ENCODE results near the gene C15orf61. TPM values are rescaled to one million over a fixed set of nuclear protein-coding genes. Genes with fewer than 3 reads are reported as not detected.

Gene C15orf61
- total and polyA plus RNA-seq, 2 of the 13 experiments (the other 11 are each of a cell fraction or from before 2014, with no cell fraction given) = 2.1 to 6.6 TPM

DNA sequence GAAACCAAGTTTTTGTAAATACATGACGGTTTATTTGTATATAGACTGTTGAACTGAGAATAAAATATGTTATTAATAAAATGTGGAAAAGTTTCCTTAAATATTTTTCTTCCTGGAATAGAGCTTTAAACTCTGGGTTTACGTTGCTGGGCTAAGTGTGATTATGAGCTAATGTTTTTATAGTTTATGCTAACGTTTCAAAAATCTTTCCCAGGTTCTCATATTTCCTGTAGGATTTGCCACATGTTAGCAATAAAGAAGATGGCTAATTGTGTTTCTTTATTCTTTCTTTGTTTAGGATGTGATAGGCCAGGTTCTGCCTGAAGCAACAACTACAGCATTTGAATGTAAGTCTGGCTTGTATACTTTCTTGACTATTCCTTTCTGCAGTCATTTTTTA, 28.8 kb downstream of the C15orf61 start (continued):
- TF ChIP-seq, protein P1, sequence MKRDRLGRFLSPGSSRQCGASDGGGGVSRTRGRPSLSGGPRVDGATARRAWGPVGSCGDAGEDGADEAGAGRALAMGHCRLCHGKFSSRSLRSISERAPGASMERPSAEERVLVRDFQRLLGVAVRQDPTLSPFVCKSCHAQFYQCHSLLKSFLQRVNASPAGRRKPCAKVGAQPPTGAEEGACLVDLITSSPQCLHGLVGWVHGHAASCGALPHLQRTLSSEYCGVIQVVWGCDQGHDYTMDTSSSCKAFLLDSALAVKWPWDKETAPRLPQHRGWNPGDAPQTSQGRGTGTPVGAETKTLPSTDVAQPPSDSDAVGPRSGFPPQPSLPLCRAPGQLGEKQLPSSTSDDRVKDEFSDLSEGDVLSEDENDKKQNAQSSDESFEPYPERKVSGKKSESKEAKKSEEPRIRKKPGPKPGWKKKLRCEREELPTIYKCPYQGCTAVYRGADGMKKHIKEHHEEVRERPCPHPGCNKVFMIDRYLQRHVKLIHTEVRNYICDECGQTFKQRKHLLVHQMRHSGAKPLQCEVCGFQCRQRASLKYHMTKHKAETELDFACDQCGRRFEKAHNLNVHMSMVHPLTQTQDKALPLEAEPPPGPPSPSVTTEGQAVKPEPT (CRISPR knock-in tag; IDR thresholded peaks at IDR 0.05; ENCODE audit: low read depth) = no peak
- TF ChIP-seq ZNF501 (CRISPR knock-in tag; IDR thresholded peaks at IDR 0.05) (no peak), ZNF460 (CRISPR knock-in tag; IDR thresholded peaks at IDR 0.05; ENCODE audit: borderline replicate concordance) (no peak), NCOR1 (IDR thresholded peaks at IDR 0.05; ENCODE audit: borderline replicate concordance, low read length) (no peak), MED8 (CRISPR knock-in tag; IDR thresholded peaks at IDR 0.05; ENCODE audit: insufficient replicate concordance) (no peak)
- TF ChIP-seq, protein P2, sequence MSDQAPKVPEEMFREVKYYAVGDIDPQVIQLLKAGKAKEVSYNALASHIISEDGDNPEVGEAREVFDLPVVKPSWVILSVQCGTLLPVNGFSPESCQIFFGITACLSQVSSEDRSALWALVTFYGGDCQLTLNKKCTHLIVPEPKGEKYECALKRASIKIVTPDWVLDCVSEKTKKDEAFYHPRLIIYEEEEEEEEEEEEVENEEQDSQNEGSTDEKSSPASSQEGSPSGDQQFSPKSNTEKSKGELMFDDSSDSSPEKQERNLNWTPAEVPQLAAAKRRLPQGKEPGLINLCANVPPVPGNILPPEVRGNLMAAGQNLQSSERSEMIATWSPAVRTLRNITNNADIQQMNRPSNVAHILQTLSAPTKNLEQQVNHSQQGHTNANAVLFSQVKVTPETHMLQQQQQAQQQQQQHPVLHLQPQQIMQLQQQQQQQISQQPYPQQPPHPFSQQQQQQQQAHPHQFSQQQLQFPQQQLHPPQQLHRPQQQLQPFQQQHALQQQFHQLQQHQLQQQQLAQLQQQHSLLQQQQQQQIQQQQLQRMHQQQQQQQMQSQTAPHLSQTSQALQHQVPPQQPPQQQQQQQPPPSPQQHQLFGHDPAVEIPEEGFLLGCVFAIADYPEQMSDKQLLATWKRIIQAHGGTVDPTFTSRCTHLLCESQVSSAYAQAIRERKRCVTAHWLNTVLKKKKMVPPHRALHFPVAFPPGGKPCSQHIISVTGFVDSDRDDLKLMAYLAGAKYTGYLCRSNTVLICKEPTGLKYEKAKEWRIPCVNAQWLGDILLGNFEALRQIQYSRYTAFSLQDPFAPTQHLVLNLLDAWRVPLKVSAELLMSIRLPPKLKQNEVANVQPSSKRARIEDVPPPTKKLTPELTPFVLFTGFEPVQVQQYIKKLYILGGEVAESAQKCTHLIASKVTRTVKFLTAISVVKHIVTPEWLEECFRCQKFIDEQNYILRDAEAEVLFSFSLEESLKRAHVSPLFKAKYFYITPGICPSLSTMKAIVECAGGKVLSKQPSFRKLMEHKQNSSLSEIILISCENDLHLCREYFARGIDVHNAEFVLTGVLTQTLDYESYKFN (CRISPR knock-in tag; conservative IDR thresholded peaks at IDR 0.05) = no peak
- TF ChIP-seq, protein P3, sequence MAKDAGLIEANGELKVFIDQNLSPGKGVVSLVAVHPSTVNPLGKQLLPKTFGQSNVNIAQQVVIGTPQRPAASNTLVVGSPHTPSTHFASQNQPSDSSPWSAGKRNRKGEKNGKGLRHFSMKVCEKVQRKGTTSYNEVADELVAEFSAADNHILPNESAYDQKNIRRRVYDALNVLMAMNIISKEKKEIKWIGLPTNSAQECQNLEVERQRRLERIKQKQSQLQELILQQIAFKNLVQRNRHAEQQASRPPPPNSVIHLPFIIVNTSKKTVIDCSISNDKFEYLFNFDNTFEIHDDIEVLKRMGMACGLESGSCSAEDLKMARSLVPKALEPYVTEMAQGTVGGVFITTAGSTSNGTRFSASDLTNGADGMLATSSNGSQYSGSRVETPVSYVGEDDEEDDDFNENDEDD (CRISPR knock-in tag; IDR thresholded peaks at IDR 0.05; ENCODE audit: borderline replicate concordance) = no peak
